ENCODE results near the gene TUBG1. TPM values are rescaled to one million over a fixed set of nuclear protein-coding genes. Genes with fewer than 3 reads are reported as not detected.

Gene TUBG1
- 53.8 and 53.9 TPM in 2 replicates for total RNA-seq
- long read RNA-seq, transcript TUBG1-201 (11 exons, 1,611 nt): major isoform, 115 of 127 reads
- long read RNA-seq, partial matches to known transcripts: 2 of 127 reads
- long read RNA-seq, other reads (novel, unspliced or antisense): 9 of 127 reads

DNA sequence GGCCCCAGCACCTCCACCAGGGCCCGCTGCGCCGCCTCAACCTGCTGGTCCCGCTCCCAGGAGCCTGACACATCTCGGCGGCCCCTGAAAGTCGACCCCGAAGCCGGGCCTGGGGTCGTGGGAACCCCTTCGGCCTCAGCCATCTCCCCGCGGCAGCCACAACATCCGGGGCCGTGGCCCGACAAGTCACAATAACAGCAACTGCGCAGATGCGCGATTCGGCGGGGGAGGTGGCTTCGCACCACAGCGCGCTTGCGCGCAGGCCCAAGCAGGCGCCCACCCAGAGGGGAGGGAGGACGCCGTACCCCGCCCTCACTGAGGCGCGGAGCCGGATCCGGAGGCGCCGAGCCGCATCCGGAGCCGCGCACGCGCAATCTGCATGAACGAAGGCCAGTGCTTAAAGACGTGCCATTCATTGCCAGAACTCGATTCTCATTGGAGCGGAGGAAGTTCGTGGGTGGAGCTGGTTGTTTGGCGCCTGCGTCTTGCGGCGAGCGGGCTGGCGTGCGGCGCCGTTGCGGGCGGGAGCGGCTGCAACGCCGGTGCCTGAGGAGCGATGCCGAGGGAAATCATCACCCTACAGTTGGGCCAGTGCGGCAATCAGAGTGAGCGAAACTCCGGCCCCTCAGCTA is at the start of gene TUBG1, which contains the start of gene RETREG3:
Gene TUBG1, plus strand, starts transcription at position 502 of the 632 bp plus-strand sequence. Its CDS starts 55 bp downstream, at position 557.
Gene RETREG3, minus strand, starts transcription at position 193 of the 632 bp plus-strand sequence. Its CDS starts 50 bp downstream, at position 143.
- Mint-ChIP-seq H3K9me3 (ENCODE audit: low read depth) (no peaks in the 10 kb centered on the region), H3K27me3 (no peaks in the 10 kb centered on the region), H3K36me3 (ENCODE audit: insufficient read depth) (peaks cover 11% of the 10 kb centered on the region), H3K4me3 (ENCODE audit: low read depth) (peak within 1 kb of the TSS; percentile 97), H3K27ac (peak within 1 kb of the TSS; percentile 97), H3K4me1 (ENCODE audit: low read depth) (peaks cover 22% of the 10 kb centered on the region)
- DNase-seq (ENCODE audit: low spot score, unreplicated experiment): peak; percentile 99
- TF ChIP-seq, protein P1, sequence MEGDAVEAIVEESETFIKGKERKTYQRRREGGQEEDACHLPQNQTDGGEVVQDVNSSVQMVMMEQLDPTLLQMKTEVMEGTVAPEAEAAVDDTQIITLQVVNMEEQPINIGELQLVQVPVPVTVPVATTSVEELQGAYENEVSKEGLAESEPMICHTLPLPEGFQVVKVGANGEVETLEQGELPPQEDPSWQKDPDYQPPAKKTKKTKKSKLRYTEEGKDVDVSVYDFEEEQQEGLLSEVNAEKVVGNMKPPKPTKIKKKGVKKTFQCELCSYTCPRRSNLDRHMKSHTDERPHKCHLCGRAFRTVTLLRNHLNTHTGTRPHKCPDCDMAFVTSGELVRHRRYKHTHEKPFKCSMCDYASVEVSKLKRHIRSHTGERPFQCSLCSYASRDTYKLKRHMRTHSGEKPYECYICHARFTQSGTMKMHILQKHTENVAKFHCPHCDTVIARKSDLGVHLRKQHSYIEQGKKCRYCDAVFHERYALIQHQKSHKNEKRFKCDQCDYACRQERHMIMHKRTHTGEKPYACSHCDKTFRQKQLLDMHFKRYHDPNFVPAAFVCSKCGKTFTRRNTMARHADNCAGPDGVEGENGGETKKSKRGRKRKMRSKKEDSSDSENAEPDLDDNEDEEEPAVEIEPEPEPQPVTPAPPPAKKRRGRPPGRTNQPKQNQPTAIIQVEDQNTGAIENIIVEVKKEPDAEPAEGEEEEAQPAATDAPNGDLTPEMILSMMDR (IDR thresholded peaks at IDR 0.05; ENCODE audit: unreplicated experiment): peak; percentile 42

DNA sequence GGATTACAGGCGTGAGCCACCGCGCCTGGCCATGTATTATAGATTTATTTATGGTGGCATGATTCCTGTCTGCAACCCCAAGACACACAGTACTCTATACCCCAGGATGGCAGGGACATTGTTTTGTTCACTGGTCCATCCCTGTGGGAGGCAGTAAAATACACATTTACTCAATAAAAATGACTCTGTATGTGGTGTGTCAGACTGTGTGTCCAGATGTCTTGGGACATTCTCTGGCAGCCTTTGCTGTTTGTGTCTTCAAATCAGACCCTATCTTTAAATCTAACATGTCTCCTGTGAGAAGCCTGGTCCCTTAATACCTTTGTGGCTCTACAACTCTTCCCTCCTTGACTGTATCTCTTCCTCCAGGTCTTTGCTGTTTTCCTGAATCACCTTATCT is 49.2 kb upstream of the TUBG1 start:
- Mint-ChIP-seq H3K4me3 (ENCODE audit: low read depth) (no peak overlapping the region), H3K36me3 (ENCODE audit: insufficient read depth) (no peaks in the 10 kb centered on the region), H3K27ac (peak overlapping the region; percentile 88), H3K4me1 (ENCODE audit: low read depth) (peaks cover 11% of the 10 kb centered on the region), H3K27me3 (no peaks in the 10 kb centered on the region), H3K9me3 (ENCODE audit: low read depth) (no peaks in the 10 kb centered on the region)
- TF ChIP-seq, protein P1 (IDR thresholded peaks at IDR 0.05; ENCODE audit: unreplicated experiment): no peak
- no peak for DNase-seq (ENCODE audit: low spot score, unreplicated experiment)

DNA sequence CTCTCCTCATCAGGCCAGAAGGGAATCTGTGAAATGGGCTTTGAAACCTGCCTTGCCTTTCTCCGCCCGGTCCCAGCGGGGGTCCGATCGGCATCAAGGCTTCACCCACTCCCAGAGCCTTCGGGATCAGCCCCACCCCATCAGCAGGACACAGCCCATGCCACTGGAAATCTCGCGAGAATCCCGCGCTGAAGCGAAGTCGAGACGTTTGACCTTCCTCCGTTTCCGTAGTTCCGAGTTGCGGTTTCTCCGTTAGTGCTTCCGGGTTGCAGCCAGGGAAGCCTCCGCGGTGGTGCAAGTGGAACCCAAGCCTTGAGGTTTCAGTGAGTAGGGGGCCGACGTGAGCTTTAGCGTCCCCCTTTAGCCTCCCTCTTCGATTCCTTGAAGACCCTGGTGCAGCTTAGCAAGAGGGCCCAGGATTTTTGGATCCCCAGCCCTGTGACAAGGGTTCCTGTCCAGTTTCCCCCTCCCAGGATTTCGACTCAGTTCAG is 47.5 kb upstream of the TUBG1 start, which contains the start of gene COASY:
Gene COASY, plus strand, starts transcription at position 252 of the 491 bp plus-strand sequence. CDS start 475 bp downstream, outside the sequence.
- DNase-seq (ENCODE audit: low spot score, unreplicated experiment): peak; percentile 85
- Mint-ChIP-seq H3K27me3 (no peaks in the 10 kb centered on the region), H3K36me3 (ENCODE audit: insufficient read depth) (no peaks in the 10 kb centered on the region), H3K4me1 (ENCODE audit: low read depth) (peaks cover 16% of the 10 kb centered on the region), H3K9me3 (ENCODE audit: low read depth) (no peaks in the 10 kb centered on the region), H3K4me3 (ENCODE audit: low read depth) (peak within 1 kb of the TSS; percentile 92), H3K27ac (peak within 1 kb of the TSS; percentile 98)
- TF ChIP-seq, protein P1 (IDR thresholded peaks at IDR 0.05; ENCODE audit: unreplicated experiment): no peak

DNA sequence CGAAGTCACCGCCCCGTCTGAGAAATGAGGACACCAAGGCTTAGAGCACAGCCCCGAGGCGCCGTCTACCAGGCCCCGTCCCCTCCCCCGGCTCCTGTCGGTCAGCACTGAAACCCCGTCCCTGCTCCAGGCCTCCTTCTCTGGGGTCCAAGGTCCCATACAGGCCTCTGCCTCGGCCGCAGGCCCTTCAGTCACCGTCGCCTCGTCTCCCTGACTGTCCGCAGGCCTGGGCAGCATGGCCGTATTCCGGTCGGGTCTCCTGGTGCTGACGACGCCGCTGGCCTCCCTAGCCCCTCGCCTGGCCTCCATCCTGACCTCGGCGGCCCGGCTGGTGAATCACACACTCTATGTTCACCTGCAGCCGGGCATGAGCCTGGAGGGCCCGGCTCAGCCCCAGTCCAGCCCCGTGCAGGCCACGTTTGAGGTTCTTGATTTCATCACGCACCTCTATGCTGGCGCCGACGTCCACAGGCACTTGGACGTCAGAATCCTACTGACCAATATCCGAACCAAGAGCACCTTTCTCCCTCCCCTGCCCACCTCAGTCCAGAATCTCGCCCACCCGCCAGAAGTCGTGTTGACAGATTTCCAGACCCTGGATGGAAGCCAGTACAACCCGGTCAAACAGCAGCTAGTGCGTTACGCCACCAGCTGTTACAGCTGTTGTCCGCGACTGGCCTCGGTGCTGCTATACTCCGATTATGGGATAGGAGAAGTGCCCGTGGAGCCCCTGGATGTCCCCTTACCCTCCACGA is 46.9 kb upstream of the TUBG1 start:
- no peaks in the 10 kb centered on the region for H3K9me3 Mint-ChIP-seq (ENCODE audit: low read depth)
- H3K27me3 Mint-ChIP-seq: no peaks in the 10 kb centered on the region
- no peaks in the 10 kb centered on the region for H3K36me3 Mint-ChIP-seq (ENCODE audit: insufficient read depth)
- H3K27ac Mint-ChIP-seq: peak overlapping the region; percentile 98
- no peak for DNase-seq (ENCODE audit: low spot score, unreplicated experiment)
- peak overlapping the region; percentile 92 for H3K4me3 Mint-ChIP-seq (ENCODE audit: low read depth)
- peaks cover 17% of the 10 kb centered on the region for H3K4me1 Mint-ChIP-seq (ENCODE audit: low read depth)
- TF ChIP-seq, protein P1 (IDR thresholded peaks at IDR 0.05; ENCODE audit: unreplicated experiment): no peak

DNA sequence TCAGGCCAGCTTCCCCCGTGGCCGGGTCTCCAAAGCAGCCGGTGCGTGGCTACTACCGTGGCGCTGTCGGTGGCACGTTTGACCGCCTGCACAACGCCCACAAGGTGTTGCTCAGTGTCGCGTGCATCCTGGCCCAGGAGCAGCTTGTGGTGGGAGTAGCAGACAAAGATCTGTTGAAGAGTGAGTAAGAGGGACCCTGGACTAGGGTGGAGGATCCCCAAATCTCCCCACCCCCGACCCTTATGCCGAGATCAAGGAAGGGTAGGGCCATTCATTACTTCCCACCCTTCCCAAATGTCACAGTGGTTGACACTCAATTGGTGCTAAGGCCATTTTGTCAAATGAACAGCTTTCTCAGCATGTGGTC is 46.4 kb upstream of the TUBG1 start:
- H3K27ac Mint-ChIP-seq: peak overlapping the region; percentile 98
- peaks cover 2% of the 10 kb centered on the region for H3K36me3 Mint-ChIP-seq (ENCODE audit: insufficient read depth)
- no peaks in the 10 kb centered on the region for H3K27me3 Mint-ChIP-seq
- H3K4me1 Mint-ChIP-seq (ENCODE audit: low read depth): peaks cover 21% of the 10 kb centered on the region
- H3K4me3 Mint-ChIP-seq (ENCODE audit: low read depth): peak overlapping the region; percentile 92
- H3K9me3 Mint-ChIP-seq (ENCODE audit: low read depth): no peaks in the 10 kb centered on the region
- DNase-seq (ENCODE audit: low spot score, unreplicated experiment): no peak
- TF ChIP-seq, protein P1 (IDR thresholded peaks at IDR 0.05; ENCODE audit: unreplicated experiment): no peak

All from progenitor cell of endocrine pancreas (in vitro differentiated cells).